ENCODE measurements around the gene DNAJC7. TPM values are rescaled to one million over a fixed set of nuclear protein-coding genes. Genes with fewer than 3 reads are reported as not detected.

Gene DNAJC7
- total RNA-seq, 1 donor from 2014 or later: 124 TPM

GRCh38 chr17:41992576-41992975 is 24.7 kb downstream of the DNAJC7 start:
- H3K27me3 Mint-ChIP-seq (ENCODE audit: unreplicated experiment): peaks cover 6% of the 10 kb centered on the region
- DNase-seq: no peak
- TF ChIP-seq CTCF (IDR thresholded peaks at IDR 0.05; ENCODE audit: partially characterized antibody, unreplicated experiment): no peak
- H3K36me3 Mint-ChIP-seq (ENCODE audit: unreplicated experiment): no peaks in the 10 kb centered on the region
- H3K4me1 Mint-ChIP-seq (ENCODE audit: low read depth, unreplicated experiment): no peaks in the 10 kb centered on the region
- H3K27ac Mint-ChIP-seq (ENCODE audit: unreplicated experiment): no peak overlapping the region
- no peak overlapping the region for H3K4me3 Mint-ChIP-seq (ENCODE audit: unreplicated experiment)
- H3K9me3 Mint-ChIP-seq (ENCODE audit: unreplicated experiment): no peaks in the 10 kb centered on the region

DNA sequence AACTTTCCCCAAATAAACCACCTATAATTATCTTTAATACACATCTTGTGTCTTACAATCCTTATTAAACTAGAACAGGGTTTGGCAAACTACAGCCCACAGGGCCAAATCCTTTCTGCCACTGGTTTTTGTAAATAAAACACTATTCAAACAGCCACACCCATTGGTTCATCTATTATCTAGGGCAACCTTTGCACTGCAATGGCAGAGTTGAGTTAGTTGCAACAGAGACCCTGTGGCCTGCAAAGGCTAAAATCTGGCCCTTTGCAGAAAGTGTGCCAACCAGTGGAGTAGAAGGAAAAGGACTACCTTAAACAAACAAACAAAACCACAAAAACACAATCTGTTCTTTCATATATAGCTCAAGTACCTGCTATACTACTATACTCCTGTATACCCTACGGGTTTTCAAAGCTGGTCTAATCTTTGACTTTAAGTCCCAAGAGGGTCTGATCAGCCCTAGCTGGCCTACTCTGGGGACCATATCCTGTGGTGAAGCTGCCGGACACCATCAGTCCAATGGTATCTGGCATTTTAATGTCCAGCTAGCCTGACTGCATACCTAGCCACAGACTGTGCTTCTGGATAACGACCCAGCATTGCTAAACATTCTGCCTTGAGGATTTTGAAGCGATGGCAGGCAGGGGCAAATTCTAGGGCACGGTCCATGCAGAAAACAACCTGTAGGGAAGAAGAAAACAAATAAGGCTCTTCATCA is 27.4 kb downstream of the DNAJC7 start:
- TF ChIP-seq CTCF (IDR thresholded peaks at IDR 0.05; ENCODE audit: partially characterized antibody, unreplicated experiment): no peak
- H3K4me1 Mint-ChIP-seq (ENCODE audit: low read depth, unreplicated experiment): no peaks in the 10 kb centered on the region
- H3K4me3 Mint-ChIP-seq (ENCODE audit: unreplicated experiment): no peak overlapping the region
- H3K9me3 Mint-ChIP-seq (ENCODE audit: unreplicated experiment): no peaks in the 10 kb centered on the region
- H3K27ac Mint-ChIP-seq (ENCODE audit: unreplicated experiment): no peak overlapping the region
- H3K36me3 Mint-ChIP-seq (ENCODE audit: unreplicated experiment): no peaks in the 10 kb centered on the region
- peaks cover 6% of the 10 kb centered on the region for H3K27me3 Mint-ChIP-seq (ENCODE audit: unreplicated experiment)
- no peak for DNase-seq

GRCh38 chr17:41988418-41988817 is 28.8 kb downstream of the DNAJC7 start:
- Mint-ChIP-seq H3K4me3 (ENCODE audit: unreplicated experiment) (no peak overlapping the region), H3K4me1 (ENCODE audit: low read depth, unreplicated experiment) (no peaks in the 10 kb centered on the region), H3K9me3 (ENCODE audit: unreplicated experiment) (no peaks in the 10 kb centered on the region), H3K36me3 (ENCODE audit: unreplicated experiment) (peaks cover 6% of the 10 kb centered on the region), H3K27me3 (ENCODE audit: unreplicated experiment) (peaks cover 9% of the 10 kb centered on the region), H3K27ac (ENCODE audit: unreplicated experiment) (no peak overlapping the region)
- no peak for DNase-seq
- no peak for TF ChIP-seq CTCF (IDR thresholded peaks at IDR 0.05; ENCODE audit: partially characterized antibody, unreplicated experiment)

DNA sequence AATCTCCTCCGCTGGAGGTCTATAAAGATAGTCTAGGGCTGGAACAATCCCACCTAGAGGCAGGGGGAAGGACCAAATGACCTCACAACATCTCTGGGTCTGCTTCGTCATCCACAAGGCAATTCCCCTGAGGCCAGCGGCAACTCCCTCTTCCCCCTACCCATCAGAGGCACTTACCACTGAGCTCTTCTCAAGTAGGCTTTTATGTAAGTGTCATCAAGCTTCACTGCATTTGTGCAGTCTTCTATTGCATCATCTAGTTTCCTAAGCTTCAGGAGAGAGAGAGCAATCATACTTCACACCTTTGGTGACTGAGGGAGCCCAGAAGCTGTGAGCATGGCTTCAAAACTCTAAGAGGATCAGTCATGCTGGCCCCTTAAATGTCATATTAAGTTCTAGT is 29.6 kb downstream of the DNAJC7 start:
- Mint-ChIP-seq H3K9me3 (ENCODE audit: unreplicated experiment) (no peaks in the 10 kb centered on the region), H3K27ac (ENCODE audit: unreplicated experiment) (no peak overlapping the region), H3K36me3 (ENCODE audit: unreplicated experiment) (peaks cover 7% of the 10 kb centered on the region), H3K4me1 (ENCODE audit: low read depth, unreplicated experiment) (no peaks in the 10 kb centered on the region), H3K27me3 (ENCODE audit: unreplicated experiment) (peaks cover 7% of the 10 kb centered on the region), H3K4me3 (ENCODE audit: unreplicated experiment) (no peak overlapping the region)
- no peak for TF ChIP-seq CTCF (IDR thresholded peaks at IDR 0.05; ENCODE audit: partially characterized antibody, unreplicated experiment)
- peak; percentile 41 for DNase-seq

DNA sequence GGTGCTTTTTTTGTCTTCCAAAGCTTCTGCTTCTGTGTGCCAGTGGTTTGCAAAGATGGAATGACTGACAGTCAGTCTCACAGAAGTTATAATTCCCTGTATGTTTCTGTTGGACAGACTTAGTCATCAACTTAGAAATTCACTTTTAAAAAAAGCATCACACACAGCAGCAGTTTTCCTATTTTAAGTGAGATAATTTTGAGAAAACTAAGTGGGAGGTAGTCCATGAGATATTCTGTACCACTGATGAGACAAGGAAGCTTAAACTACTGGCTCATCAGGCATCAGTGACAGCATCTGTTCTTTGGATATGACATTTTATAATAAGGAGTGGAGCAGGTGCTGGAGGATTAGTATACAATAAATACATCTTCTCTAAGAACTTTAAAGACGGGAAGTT is 30.6 kb downstream of the DNAJC7 start:
- peaks cover 7% of the 10 kb centered on the region for H3K36me3 Mint-ChIP-seq (ENCODE audit: unreplicated experiment)

More for the DNA sequence above, 30.6 kb downstream of the DNAJC7 start:
- Mint-ChIP-seq H3K9me3 (ENCODE audit: unreplicated experiment) (no peaks in the 10 kb centered on the region), H3K4me3 (ENCODE audit: unreplicated experiment) (no peak overlapping the region), H3K27me3 (ENCODE audit: unreplicated experiment) (peaks cover 7% of the 10 kb centered on the region), H3K4me1 (ENCODE audit: low read depth, unreplicated experiment) (no peaks in the 10 kb centered on the region), H3K27ac (ENCODE audit: unreplicated experiment) (no peak overlapping the region)
- TF ChIP-seq CTCF (IDR thresholded peaks at IDR 0.05; ENCODE audit: partially characterized antibody, unreplicated experiment): no peak
- DNase-seq: no peak

All from glutamatergic neuron (in vitro differentiated cells).